Hippocampal formation (tissue), 2 donors: ENCODE results near the gene HS3ST5.
"Not testable (repeated sequence)": the region's sequence is repeated elsewhere in the genome, so short reads cannot be mapped to it uniquely, and the experiment has no call there.

Experiments used
- DNase-seq, 2 donors: peaks; one replicate each; lab custom pipeline; 2025; lab: John Stamatoyannopoulos, UW

The HS3ST5 gene

GRCh38 chr6:114096561-114097172, 246.2 kb downstream of the HS3ST5 start:
- DNase-seq, result peak in 1 of 2 donors; percentile 69

- DNase-seq, result no peak
Observed at GRCh38 chr6:114092943-114093342, 249.9 kb downstream of the HS3ST5 start.

DNA sequence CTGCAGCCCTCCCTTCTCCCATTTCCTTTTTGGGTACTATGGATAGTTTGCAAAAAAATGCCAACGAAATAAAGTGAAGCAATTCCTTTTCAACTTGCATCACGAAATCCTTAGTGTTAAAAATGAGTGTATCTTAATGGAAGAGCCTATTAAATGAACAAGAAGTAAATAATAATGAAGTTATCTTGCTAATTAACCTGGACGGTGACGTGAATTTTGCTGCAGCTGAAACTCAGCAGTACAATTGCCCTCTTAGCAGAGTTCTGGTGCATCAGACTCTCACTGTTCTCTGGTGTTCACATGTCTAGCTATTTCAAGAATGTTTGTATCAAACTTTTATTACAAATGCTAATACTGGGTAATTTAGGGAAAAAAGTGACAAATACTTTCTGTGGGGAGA, 252.2 kb downstream of the HS3ST5 start:
- peak in 1 of 2 donors; percentile 64 for DNase-seq

DNA sequence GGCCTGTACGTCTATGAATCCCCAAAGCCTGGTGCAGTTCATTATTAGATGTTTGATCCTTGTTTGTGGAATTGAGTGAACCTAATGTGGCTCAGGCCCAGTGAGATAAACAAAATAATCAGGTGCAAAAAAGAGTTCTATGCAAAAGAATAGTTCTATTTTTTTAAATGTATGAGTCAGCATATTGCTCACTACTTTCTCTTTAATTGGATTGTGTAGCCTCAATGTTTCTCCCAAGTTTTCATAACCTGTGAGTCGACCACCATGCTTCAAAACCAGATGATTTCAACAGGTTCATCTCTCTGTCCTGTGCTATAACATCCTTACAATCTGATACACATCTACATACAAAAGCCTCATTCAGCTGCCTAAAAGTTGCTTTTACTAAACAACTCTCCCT, 255.3 kb downstream of the HS3ST5 start:
- no peak for DNase-seq

- DNase-seq, result no peak
Observed at GRCh38 chr6:114085211-114085610, 257.6 kb downstream of the HS3ST5 start.

DNA sequence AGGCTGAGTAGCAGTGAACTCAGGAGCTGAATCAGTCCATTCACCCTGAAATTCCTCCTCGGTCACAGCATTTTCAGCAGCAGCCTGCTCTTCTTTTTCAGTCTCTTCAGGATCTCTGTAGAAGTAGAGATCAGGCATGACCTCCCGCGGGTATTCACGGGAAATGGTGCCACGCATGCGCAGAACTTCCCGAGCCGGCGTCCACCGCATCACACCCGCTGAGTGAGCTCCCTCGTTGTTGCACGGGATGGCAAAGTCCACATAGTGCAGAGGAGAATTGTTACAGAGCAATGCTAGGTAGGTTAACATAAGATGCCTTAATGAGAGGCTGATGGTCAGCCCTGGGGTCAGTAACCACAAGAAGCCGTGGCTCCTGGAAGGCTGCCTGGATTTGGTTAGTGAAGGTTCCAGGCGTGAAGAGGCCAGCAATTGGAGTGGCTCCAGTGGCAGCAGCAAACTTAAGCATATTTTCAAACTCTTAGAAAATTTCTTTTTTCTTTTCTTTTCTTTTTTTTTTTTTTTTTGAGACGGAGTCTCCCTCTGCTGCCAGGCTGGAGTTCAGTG, 258.4 kb downstream of the HS3ST5 start:
- no peak for DNase-seq

DNA sequence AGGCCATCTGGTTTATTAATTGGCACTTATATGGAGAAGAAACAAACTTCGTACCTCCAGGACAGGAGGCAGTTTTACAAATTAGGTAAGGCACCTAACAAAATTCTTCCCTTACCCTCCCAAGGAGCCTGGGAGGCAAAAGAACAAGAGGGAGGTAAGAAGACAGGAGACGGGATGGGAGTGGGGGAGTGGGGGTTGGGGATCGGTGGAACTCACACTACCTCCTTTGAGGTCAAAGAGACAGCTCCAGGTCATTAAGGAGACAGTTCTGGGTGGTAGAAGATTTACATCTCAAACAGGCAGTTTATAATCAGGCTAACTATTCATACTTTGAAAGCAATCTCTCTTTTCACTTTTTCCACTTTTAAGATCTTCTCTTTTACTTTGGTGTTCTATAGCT, 259.6 kb downstream of the HS3ST5 start:
- DNase-seq, result no peak

- no peak for DNase-seq
Observed at GRCh38 chr6:114081730-114082129, 261.1 kb downstream of the HS3ST5 start.

DNA sequence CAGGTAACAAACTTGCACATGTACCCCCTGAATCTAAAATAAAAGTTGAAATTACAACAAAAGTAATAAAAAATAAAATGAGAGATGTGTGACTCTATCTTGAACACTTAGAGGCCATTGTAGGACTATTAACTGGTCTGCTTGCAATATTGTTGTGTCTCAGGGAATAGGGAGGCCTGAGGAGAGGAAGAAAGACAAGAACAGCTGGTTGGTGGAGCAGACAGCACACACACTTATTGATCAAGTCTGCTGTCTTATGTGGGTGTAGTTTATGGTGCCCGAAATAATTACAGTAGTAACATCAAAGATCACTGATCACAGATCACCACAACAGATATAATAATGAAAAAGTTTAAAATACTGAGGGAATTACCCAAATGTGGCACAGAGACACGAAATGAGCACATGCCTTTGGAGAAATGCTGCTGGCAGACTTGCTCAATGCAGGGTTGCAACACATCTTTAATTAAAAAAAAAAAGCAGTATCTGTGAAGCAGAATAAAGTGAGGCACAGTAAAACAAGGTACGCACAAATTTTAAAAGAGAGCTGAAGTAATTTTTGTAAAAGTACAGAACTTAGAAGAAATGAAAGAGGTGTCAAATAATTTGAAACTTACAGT, 261.8 kb downstream of the HS3ST5 start:
- no peak for DNase-seq

DNA sequence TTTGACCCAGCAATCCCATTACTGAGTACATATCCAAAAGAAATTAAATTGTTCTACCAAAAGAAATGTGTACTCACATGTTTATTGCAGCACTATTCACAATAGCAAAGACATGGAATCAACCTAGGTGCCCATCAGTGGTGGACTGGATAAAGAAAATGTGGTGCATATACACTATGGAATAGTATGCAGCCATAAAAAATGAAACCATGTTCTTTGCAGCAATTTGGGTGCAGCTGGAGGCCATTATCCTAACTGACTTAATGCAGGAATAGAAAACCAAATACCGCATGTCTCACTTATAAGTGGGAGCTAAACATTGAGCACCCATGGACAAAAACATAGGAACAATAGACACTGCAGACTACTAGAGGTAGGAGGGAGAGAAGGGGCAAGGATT, 262.4 kb downstream of the HS3ST5 start:
- not testable (repeated sequence) for DNase-seq

- DNase-seq, result no peak
Observed at GRCh38 chr6:114075777-114076176, 267.0 kb downstream of the HS3ST5 start.

- no peak for DNase-seq
Observed at GRCh38 chr6:114075300-114075699, 267.5 kb downstream of the HS3ST5 start.

DNA sequence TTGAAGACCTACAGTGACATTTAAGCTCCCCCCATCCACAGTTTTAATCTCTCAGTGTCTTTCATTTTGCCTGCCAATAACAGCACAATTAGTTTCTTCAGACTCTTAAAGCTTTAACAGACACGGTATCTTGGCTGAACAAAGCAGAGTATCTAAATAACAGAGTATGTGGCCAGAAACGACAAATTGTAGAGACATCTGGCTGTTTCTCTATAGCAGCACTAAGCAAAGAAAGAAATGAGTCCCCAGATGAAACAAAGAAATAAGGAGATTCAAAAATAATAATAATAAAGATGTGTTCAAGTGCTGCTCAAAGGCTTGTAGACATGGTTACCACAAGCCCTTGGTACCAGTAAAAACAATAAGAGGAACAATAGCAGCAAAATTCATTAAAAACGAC, 274.1 kb downstream of the HS3ST5 start:
- no peak for DNase-seq

DNA sequence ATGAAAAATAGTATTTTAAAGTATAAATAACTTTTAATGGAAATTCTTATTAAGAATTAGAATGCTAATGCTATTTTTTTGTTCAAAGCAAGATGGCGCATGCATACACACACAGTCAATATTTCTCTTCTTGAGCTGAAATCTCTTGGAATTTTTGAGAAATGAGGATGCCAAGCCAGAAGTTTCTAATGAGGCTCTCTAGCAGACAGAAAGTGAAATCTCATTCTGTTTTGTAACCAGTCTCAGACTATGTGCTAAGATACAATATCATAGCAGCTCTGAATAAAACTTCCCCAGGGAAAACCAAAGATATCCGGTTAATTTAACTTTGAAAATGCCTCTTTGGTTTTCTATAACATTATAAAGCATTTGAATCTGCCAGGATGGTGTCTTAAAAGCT, 274.7 kb downstream of the HS3ST5 start:
- no peak for DNase-seq

GRCh38 chr6:114064862-114065261, 278.0 kb downstream of the HS3ST5 start:
- DNase-seq, result no peak

DNA sequence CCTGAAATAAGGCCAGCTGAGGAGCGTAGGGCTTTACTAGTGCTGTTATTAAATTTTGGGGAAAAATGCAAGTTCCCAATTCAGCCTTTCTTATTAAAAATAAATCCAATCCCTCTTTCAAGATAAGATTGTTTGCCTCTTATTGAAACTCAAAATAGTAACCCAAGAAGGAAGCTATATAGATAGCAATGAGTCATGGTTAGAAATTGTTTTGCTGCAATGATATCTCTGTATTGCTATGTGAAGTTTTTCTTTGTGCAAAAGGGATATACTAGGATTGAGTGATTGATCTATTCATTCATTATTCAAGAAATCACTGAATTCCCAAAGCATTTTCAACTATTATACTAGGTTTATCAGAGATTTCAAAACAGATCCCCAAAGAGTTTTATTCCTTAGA, 278.9 kb downstream of the HS3ST5 start:
- no peak for DNase-seq

- DNase-seq, result no peak
Observed at GRCh38 chr6:114062199-114062598, 280.6 kb downstream of the HS3ST5 start.

GRCh38 chr6:114061741-114062140, 281.1 kb downstream of the HS3ST5 start:
- no peak for DNase-seq

GRCh38 chr6:114061116-114061515, 281.7 kb downstream of the HS3ST5 start:
- no peak for DNase-seq

- DNase-seq, result no peak
Observed at GRCh38 chr6:114058435-114058834, 284.4 kb downstream of the HS3ST5 start.

DNA sequence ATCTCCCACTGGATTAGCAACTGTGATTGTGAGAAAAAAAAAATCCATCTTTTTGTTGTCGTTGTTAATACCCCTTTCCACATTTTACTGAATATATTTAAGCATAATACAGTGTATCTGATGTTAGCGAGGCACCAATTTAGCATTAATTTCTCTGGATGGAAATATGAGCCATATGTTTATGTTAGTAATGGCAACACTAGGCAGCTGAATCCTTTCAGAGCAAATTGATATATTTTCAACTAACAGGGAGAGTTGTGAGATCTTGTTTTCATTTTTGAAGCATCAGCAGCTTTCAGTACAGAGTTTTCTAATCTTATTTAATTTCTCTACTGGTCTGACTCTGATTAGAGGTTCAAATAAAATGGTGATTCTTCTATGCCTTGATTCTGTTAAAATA, 287.1 kb downstream of the HS3ST5 start:
- no peak for DNase-seq

DNA sequence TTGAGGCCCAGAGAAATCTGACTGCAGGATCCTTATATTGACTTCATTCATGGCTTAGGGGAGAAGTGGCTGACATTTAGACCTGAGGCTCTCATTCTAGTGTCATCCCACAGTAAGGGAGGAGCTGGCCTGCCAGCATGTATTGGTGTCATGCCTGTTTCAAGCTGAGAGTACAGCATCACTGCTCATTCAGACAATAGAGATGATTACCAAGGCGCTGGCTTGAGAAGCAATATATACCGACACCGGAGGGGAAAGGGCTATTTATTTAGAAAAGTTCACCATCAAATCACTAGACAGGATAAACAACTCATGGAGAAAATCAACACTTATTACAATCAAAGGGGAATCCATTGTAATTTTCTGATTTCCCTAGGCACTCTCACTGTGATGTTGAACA, 287.5 kb downstream of the HS3ST5 start:
- no peak for DNase-seq

DNA sequence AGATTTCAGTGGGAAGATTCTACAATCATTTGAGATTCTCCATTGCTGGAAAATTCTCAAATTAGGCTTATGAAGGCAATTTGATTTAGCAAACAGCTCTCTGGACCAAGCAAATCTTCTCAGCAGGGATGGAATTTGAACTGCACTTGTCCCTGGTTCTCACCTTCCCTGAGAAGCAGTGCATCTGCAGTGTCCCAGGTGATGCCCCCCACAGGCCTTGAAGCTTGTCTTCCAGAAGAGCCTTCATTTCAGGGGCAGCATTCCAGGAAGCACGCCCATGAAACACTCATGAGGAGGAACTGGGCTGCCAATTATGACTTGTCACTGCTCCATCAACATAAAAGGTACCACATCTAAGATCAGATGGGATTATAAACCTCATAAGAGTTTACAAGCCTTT, 289.0 kb downstream of the HS3ST5 start:
- DNase-seq, result no peak

- DNase-seq, result no peak
Observed at GRCh38 chr6:114052141-114052540, 290.7 kb downstream of the HS3ST5 start.
